HepG2 (cell line): Measurements from ENCODE around the gene MORN1. TPM values are rescaled to one million over a fixed set of nuclear protein-coding genes. Genes with fewer than 3 reads are reported as not detected.

Experiments used
- ATAC-seq: fragments of 200-7000 bp; cut with Tn5 transposase; 3 replicates; pipeline ENCODE4 v1.9.1; 2020; ENCODE audit warnings: mild to moderate bottlenecking, moderate library complexity
- BruUV-seq: library from RNA; stranded (reverse); fragments of 400-500 nt; replicated peaks from 2 replicates; lab custom pipeline; 2021; lab: Mats Ljungman, UMichigan
- CTCF ChIA-PET: fragments of 300-600 bp; formaldehyde crosslinking; extraction: SDS; loops from one replicate; lab custom pipeline; 2021; ENCODE audit warnings: low total read pairs, inconsistent platforms, low intra/inter-chr PET ratio; lab: Yijun Ruan, JAX
- POLR2A ChIA-PET: fragments of 350-600 bp; sonication (Branson Sonifier 250); formaldehyde crosslinking; loops from one replicate; lab custom pipeline; 2020; ENCODE audit warnings: antibody characterized with exemption, inconsistent platforms; lab: Yijun Ruan, JAX
- DNase-seq: peaks from one replicate; pipeline ENCODE4 v3.0.0-alpha.2; 2015; ENCODE audit warnings: low spot score
- FAIRE-seq: peaks from 3 replicates; lab custom pipeline; 2011; peaks lifted over from hg19 to GRCh38; lab: Jason Lieb, UNC
- H2AFZ ChIP-seq: one replicate; pipeline ENCODE4 v1.6.1; 2011; ENCODE audit warnings: low read length, inconsistent platforms
- H3K27ac ChIP-seq: fragments of 300-600 bp; 3 replicates; pipeline ENCODE4 v1.8.0; 2011; ENCODE audit warnings: mixed run types, mild to moderate bottlenecking, mixed read lengths, low read length, inconsistent platforms; ENCODE audit not compliant: insufficient read depth; ENCODE audit errors: extremely low read length
- H3K27me3 ChIP-seq, 2 experiments: fragments of 200-600 bp in 1 of 2; 2 replicates in 1 of 2; 3 replicates in 1 of 2; pipeline versions ENCODE4 v1.6.0 to v1.8.0; 2011; ENCODE audit warnings: low read length in 2 of 2, mild to moderate bottlenecking in 2 of 2, moderate library complexity in 2 of 2, inconsistent platforms in 1 of 2; ENCODE audit not compliant: insufficient read depth in 2 of 2, control insufficient read depth in 1 of 2
- H3K36me3 ChIP-seq, 2 experiments: fragments of 200-600 bp in 1 of 2; replicated peaks in 1 of 2; 2 replicates in 1 of 2; 3 replicates in 1 of 2; pipeline versions ENCODE4 v1.5.1 to v1.8.0; 2011; ENCODE audit warnings: low read length in 2 of 2, inconsistent platforms in 1 of 2; ENCODE audit not compliant: insufficient read depth in 2 of 2, control insufficient read depth in 1 of 2
- H3K4me1 ChIP-seq: 2 replicates; pipeline ENCODE4 v1.5.1; 2012; ENCODE audit warnings: low read length, inconsistent platforms; ENCODE audit not compliant: insufficient read depth
- H3K4me2 ChIP-seq: 2 replicates; pipeline ENCODE4 v1.6.0; 2011; ENCODE audit warnings: low read depth, low read length, inconsistent platforms
- H3K4me3 ChIP-seq, 3 experiments: fragments of 200-600 bp in 1 of 3; sonication (generic), shearing (Covaris generic) in 1 of 3; replicated peaks in 1 of 3; 2 replicates each; pipeline ENCODE4 v1.5.1; 2011 to 2016; ENCODE audit warnings: low read length in 3 of 3, inconsistent platforms in 2 of 3, low read depth in 2 of 3, mild to moderate bottlenecking in 2 of 3, control low read depth in 1 of 3, mixed read lengths in 1 of 3; ENCODE audit not compliant: insufficient read depth in 1 of 3
- H3K79me2 ChIP-seq: one replicate; pipeline ENCODE4 v1.6.1; 2011; ENCODE audit warnings: low read length, inconsistent platforms; ENCODE audit not compliant: insufficient read depth
- H3K9ac ChIP-seq: 2 replicates; pipeline ENCODE4 v1.6.0; 2011; ENCODE audit warnings: mild to moderate bottlenecking, low read depth, low read length, inconsistent platforms; ENCODE audit not compliant: insufficient read depth
- H3K9me3 ChIP-seq: 2 replicates; pipeline ENCODE4 v1.5.1; 2012; ENCODE audit warnings: mild to moderate bottlenecking, low read length
- H4K20me1 ChIP-seq: 2 replicates; pipeline ENCODE4 v1.6.0; 2011; ENCODE audit warnings: inconsistent platforms, mild to moderate bottlenecking, low read length, moderate library complexity; ENCODE audit not compliant: insufficient read depth
- AGO2 ChIP-seq: fragments of 200-400 bp; formaldehyde crosslinking; optimal IDR thresholded peaks from 2 replicates; pipeline ENCODE3; 2017; ENCODE audit warnings: mild to moderate bottlenecking, low read depth, low read length, moderate library complexity
- SAFB2 ChIP-seq: sonication (generic); formaldehyde crosslinking; IDR thresholded peaks from 2 replicates; pipeline ENCODE4 v1.5.1; 2020; ENCODE audit warnings: missing genetic modification reagents, low read depth, mild to moderate bottlenecking, borderline replicate concordance
- TRAFD1 ChIP-seq: sonication (generic); formaldehyde crosslinking; IDR thresholded peaks from 2 replicates; pipeline ENCODE4 v1.5.1; 2020; ENCODE audit warnings: missing genetic modification reagents, mild to moderate bottlenecking, borderline replicate concordance
- WIZ ChIP-seq: sonication (generic); formaldehyde crosslinking; IDR thresholded peaks from 2 replicates; pipeline ENCODE4 v1.5.1; 2020; ENCODE audit warnings: mild to moderate bottlenecking, missing genetic modification reagents
- ZNF468 ChIP-seq: sonication (generic); formaldehyde crosslinking; IDR thresholded peaks from 2 replicates; pipeline ENCODE4 v1.8.0; 2022; ENCODE audit warnings: mild to moderate bottlenecking, moderate library complexity, missing genetic modification reagents
- WGBS: methylation state at CpG from one replicate; pipeline ENCODE4 v1.1.6; 2017; ENCODE audit warnings: low lambda C conversion rate; 5-methylcytosine and 5-hydroxymethylcytosine counted together
- in situ Hi-C: cut with HindIII; loops from 2 replicates; pipeline ENCODE4 v1.10.0; 2017; ENCODE audit warnings: low pct_unique_long_range_greater_than_20kb; ENCODE audit not compliant: extremely low pct_ligation_motif_present
- intact Hi-C: fragments of 100-400 bp; cut with micrococcal nuclease; formaldehyde crosslinking; loops from one replicate; pipeline ENCODE4 v1.10.0; 2022; ENCODE audit not compliant: unreplicated experiment
- polyA plus RNA-seq, 8 experiments: library from polyadenylated mRNA; depleted of rRNA in 3 of 8; stranded (reverse) in 7 of 8; unstranded in 1 of 8; fragments of >200 nt; fragmentation: Illumina TruSeq in 4 of 8; extraction: Trizol in 4 of 8; gene quantifications; 2 replicates each; pipeline versions ENCODE4 v1.2.1 to v1.2.3, GENCODE V29; 2011 to 2016; ENCODE audit warnings: low read depth in 4 of 8, missing spikeins in 1 of 8, mixed read lengths in 1 of 8; ENCODE audit not compliant: insufficient read depth in 1 of 8
- total RNA-seq, 5 experiments: library from RNA; depleted of rRNA; stranded (reverse); fragments of >200 nt; fragmentation: Illumina TruSeq; extraction: Trizol; gene quantifications; 2 replicates each; pipeline ENCODE4 v1.2.3, GENCODE V29; 2016; ENCODE audit warnings: low read depth in 1 of 5

The MORN1 gene
- total and polyA plus RNA-seq, 2 of the 13 experiments (the other 11 are each of a cell fraction or from before 2014, with no cell fraction given): 3.1 to 6.5 TPM

- TF ChIP-seq AGO2: peak; percentile 12
- no peak for TF ChIP-seq SAFB2 (CRISPR knock-in tag)
- TF ChIP-seq WIZ (CRISPR knock-in tag): 0 out of 2 replicates have a peak, but pooled peaks have one; percentile 7
Observed at GRCh38 chr1:2380816-2381591, 10.3 kb downstream of the MORN1 start (continued).

- H4K20me1 ChIP-seq: no peaks in the 10 kb centered on the region
- no peak overlapping the region for H3K4me3 ChIP-seq
- H3K4me1 ChIP-seq: peaks cover 29% of the 10 kb centered on the region
- H3K79me2 ChIP-seq: no peaks in the 10 kb centered on the region
- no peak for DNase-seq
- intact Hi-C loops: loop anchor here (5.0 kb wide), 1 partner anchor 68 kb away; no protein-coding TSS in a partner anchor
- H3K36me3 ChIP-seq: no peaks in the 10 kb centered on the region
- TF ChIP-seq TRAFD1 (CRISPR knock-in tag): no peak
- no peak for TF ChIP-seq ZNF468 (CRISPR knock-in tag)
- peak; percentile 43 for TF ChIP-seq AGO2
- FAIRE-seq: no peak
- ChIA-PET CTCF (no interaction called here), POLR2A (no interaction called here)
- no TSS peak for BruUV-seq
- H2AFZ ChIP-seq: no peak overlapping the region
- WGBS: 90% methylated on average over 19 of the region's 23 CpGs
- no peaks in the 10 kb centered on the region for H3K9me3 ChIP-seq
- no peak overlapping the region for H3K4me2 ChIP-seq
- H3K27ac ChIP-seq: no peak overlapping the region
- H3K9ac ChIP-seq: no peak overlapping the region
- no peak for ATAC-seq
- no peaks in the 10 kb centered on the region for H3K27me3 ChIP-seq
- in situ Hi-C loops: loop anchor here (5.0 kb wide), 1 partner anchor 188 kb away; the partner anchor contains the start of gene FAAP20
Observed at GRCh38 chr1:2379733-2380404, 11.5 kb downstream of the MORN1 start.
